Mucosa of descending colon (tissue), 3 donors: ENCODE results near the gene BNC2. TPM values are rescaled to one million over a fixed set of nuclear protein-coding genes. Genes with fewer than 3 reads are reported as not detected.

ENCODE experiments used
- ATAC-seq: fragments of 200-7000 bp; cut with Tn5 transposase; one replicate; pipeline ENCODE4 v1.9.1; 2020; ENCODE audit warnings: mild to moderate bottlenecking, moderate library complexity
- DNase-seq, 3 donors: peaks; one replicate each; pipeline ENCODE4 v3.0.0-alpha.2; 2020
- H3K36me3 ChIP-seq: fragments of 200-600 bp; one replicate; pipeline ENCODE4 v1.8.0; 2021; ENCODE audit warnings: low read depth, mild to moderate bottlenecking
- H3K4me1 ChIP-seq: fragments of 200-600 bp; one replicate; pipeline ENCODE4 v1.8.0; 2021; ENCODE audit warnings: low read depth, mild to moderate bottlenecking
- H3K4me3 ChIP-seq: fragments of 200-600 bp; one replicate; pipeline ENCODE4 v1.8.0; 2021; ENCODE audit warnings: mild to moderate bottlenecking
- H3K9me3 ChIP-seq: fragments of 200-600 bp; one replicate; pipeline ENCODE4 v1.8.0; 2021; ENCODE audit warnings: mild to moderate bottlenecking
- intact Hi-C, 2 donors: fragments of 100-400 bp; cut with DNase I in 1 of 2; cut with micrococcal nuclease in 1 of 2; formaldehyde crosslinking; loops; one replicate each; pipeline versions ENCODE4 v1.11.0 to v1.11.1; 2022; cut with DNase I, micrococcal nuclease
- total RNA-seq, 3 donors: library from RNA; stranded (reverse); fragmentation: NEBNext Ultra II Directional in 2 of 3; extraction: Animal tissue kit (Norgen Biotek cat#: 25700) in 2 of 3; gene quantifications; one replicate each; pipeline versions ENCODE4 v1.2.1 to v1.2.4, GENCODE V29; 2021 to 2023
- TF ChIP-seq, protein P1 (sequence below): fragments of 200-600 bp; IDR thresholded peaks from one replicate; pipeline ENCODE4 v1.8.0; 2022; ENCODE audit warnings: antibody characterized with exemption, mild to moderate bottlenecking
- donor health status: DM: no; HTN: no; CAD: no; lungs with moderate emphysema.
- donor health status: DM: no; HTN: no; CAD: no.
- donor health status: DM: no; HTN: yes; CAD: no.

Gene BNC2
- total RNA-seq, 3 donors from 2014 or later: 8.2 to 192 (median 12.0) TPM

DNA sequence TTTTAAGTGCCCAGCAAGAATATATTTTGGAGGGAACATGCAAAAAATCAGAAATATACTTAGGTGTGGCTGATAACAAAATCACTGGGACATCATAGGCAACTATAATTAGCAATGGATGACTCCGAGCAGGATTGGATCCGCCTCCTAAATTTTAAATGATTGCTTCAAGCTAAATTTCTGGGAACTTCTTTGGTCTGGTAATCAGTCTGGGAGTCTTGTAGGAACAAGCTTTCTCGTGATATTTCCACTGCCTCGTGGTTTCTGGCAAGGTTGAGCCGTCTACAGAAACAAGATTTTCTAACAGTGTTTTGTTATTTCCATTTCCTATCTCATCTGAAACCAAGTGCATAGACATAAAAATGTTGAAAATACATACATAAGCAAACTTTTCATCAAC, 232.6 kb downstream of the BNC2 start:
- Histone ChIP-seq H3K4me1 (no peaks in the 10 kb centered on the region), H3K9me3 (no peaks in the 10 kb centered on the region), H3K36me3 (no peaks in the 10 kb centered on the region), H3K4me3 (no peak overlapping the region)
- intact Hi-C loops: loop anchor here in 1 of 2 donors (10.0 kb wide), 1 partner anchor 67 kb away; no protein-coding TSS in a partner anchor
- ATAC-seq (no peak), DNase-seq (no peak)
- TF ChIP-seq, protein P1, sequence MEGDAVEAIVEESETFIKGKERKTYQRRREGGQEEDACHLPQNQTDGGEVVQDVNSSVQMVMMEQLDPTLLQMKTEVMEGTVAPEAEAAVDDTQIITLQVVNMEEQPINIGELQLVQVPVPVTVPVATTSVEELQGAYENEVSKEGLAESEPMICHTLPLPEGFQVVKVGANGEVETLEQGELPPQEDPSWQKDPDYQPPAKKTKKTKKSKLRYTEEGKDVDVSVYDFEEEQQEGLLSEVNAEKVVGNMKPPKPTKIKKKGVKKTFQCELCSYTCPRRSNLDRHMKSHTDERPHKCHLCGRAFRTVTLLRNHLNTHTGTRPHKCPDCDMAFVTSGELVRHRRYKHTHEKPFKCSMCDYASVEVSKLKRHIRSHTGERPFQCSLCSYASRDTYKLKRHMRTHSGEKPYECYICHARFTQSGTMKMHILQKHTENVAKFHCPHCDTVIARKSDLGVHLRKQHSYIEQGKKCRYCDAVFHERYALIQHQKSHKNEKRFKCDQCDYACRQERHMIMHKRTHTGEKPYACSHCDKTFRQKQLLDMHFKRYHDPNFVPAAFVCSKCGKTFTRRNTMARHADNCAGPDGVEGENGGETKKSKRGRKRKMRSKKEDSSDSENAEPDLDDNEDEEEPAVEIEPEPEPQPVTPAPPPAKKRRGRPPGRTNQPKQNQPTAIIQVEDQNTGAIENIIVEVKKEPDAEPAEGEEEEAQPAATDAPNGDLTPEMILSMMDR: no peak

DNA sequence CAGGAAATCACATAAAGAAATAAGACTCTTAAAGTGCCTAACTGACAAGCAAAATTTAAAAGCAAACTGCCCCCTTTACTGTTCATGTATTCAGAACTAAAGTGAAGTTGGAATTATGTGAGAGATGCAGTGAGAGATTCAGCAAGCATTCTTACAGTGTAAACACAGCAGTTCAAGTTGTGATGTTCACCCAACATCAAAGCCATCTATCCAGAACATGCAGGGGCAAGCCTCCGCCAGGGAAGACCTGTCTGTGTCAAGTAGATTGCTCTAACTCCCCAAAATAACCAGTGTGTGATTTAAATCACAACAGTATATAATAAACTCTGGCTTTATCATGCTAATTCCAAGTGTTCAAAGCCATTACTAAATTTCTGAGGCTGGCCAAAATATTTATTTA, 233.3 kb downstream of the BNC2 start:
- no peak for DNase-seq
- Histone ChIP-seq H3K4me3 (no peak overlapping the region), H3K4me1 (no peaks in the 10 kb centered on the region), H3K36me3 (no peaks in the 10 kb centered on the region), H3K9me3 (no peaks in the 10 kb centered on the region)
- no peak for ATAC-seq
- intact Hi-C loops: loop anchor here in 1 of 2 donors (10.0 kb wide), 1 partner anchor 68 kb away; no protein-coding TSS in a partner anchor
- TF ChIP-seq, protein P1: no peak

DNA sequence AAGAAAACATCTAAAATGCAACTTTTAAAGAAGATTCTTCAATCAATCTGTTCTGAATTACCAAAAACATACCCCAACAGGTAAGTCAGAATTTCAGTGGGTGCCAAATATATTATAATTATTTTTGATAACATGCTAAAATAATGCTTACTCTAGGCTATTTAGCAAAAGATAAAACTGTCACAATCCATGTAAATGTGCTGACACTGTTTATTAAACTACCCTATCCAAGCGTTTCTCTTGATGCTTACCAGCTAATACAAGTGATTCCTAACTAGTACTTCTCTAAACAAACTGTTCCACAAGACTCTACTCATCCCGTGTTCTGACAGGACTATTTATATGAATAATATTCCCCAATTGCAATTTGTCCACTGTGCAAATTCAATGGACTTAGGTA, 236.7 kb downstream of the BNC2 start:
- no peak for DNase-seq
- Histone ChIP-seq H3K4me1 (no peaks in the 10 kb centered on the region), H3K4me3 (no peak overlapping the region), H3K9me3 (no peaks in the 10 kb centered on the region), H3K36me3 (no peaks in the 10 kb centered on the region)
- TF ChIP-seq, protein P1: no peak
- no peak for ATAC-seq
- intact Hi-C loops: loop anchor here in 1 of 2 donors (10.0 kb wide), 1 partner anchor 71 kb away; no protein-coding TSS in a partner anchor

DNA sequence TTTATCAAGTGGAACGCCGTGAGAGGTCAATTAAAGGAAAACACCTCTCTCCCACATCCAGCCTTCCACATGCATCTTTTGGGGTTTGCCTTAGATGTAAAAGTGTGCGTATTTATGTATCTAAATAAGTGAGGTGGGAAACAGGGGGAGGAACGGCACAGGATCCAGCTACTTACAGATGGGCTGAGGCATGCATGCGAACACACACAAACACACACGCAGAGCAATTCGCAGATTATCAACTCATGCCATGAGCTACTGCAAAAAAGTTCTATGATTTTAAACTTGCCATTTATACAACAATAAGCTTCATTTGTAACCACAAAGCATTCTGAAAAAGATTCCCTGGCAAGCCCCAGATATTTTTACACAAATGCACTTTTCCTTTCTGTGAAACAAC, 242.1 kb downstream of the BNC2 start:
- no peaks in the 10 kb centered on the region for H3K9me3 ChIP-seq
- no peaks in the 10 kb centered on the region for H3K36me3 ChIP-seq
- ATAC-seq: no peak
- intact Hi-C loops: no loop called here
- H3K4me1 ChIP-seq: no peaks in the 10 kb centered on the region
- no peak for DNase-seq
- H3K4me3 ChIP-seq: no peak overlapping the region
- TF ChIP-seq, protein P1: no peak

DNA sequence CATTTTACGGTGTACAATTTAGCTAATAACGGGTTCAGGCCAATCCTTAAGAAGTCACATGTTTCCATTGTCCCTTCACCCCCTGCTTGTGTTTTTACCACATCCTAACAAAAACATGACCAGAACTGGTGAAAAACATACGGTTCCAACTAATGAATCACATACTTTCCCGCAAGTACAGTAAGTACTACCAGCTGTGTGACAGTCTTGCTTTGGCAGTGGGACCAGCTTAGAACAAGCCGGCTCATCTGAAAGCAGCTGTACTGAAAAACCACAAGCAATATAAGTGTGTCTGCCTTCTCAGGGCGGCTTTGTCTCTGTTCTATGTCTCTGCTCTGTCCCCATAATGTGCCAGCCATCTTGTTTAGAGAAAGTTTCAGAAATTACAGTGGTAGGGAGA, 242.5 kb downstream of the BNC2 start:
- TF ChIP-seq, protein P1: no peak
- H3K9me3 ChIP-seq: no peaks in the 10 kb centered on the region
- H3K36me3 ChIP-seq: no peaks in the 10 kb centered on the region
- intact Hi-C loops: no loop called here
- H3K4me1 ChIP-seq: no peaks in the 10 kb centered on the region
- ATAC-seq (peak; percentile 58), DNase-seq (peak in 1 of 3 donors; percentile 18)
- no peak overlapping the region for H3K4me3 ChIP-seq

DNA sequence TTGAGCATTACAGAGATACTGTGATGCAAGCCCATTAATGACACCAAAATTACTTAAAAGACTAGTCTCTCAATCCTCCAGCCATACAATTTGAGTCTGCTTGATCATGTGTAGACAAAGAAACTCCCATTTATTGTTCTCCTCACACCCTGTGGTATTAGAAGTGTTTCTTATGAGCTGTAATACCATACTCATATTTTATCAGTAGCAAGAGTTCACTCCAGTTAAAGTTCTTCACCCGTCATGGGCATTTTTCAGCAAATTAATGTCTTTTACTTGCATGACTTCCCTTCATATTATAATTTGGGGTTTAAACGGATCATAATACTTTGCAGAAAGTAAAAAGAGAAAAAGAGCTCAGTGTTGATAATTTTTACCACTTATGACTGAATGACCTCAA, 242.9 kb downstream of the BNC2 start:
- Histone ChIP-seq H3K4me1 (no peaks in the 10 kb centered on the region), H3K4me3 (no peak overlapping the region)
- intact Hi-C loops: no loop called here

More for the DNA sequence above, 242.9 kb downstream of the BNC2 start:
- ATAC-seq (no peak), DNase-seq (no peak)
- Histone ChIP-seq H3K36me3 (no peaks in the 10 kb centered on the region), H3K9me3 (no peaks in the 10 kb centered on the region)
- TF ChIP-seq, protein P1: no peak
